ENCODE results near the gene TSPAN9. TPM values are rescaled to one million over a fixed set of nuclear protein-coding genes. Genes with fewer than 3 reads are reported as not detected.

TSPAN9 gene
- total RNA-seq, 4 donors from 2014 or later, result 15.7 to 32.6 (median 26.2) TPM

DNA sequence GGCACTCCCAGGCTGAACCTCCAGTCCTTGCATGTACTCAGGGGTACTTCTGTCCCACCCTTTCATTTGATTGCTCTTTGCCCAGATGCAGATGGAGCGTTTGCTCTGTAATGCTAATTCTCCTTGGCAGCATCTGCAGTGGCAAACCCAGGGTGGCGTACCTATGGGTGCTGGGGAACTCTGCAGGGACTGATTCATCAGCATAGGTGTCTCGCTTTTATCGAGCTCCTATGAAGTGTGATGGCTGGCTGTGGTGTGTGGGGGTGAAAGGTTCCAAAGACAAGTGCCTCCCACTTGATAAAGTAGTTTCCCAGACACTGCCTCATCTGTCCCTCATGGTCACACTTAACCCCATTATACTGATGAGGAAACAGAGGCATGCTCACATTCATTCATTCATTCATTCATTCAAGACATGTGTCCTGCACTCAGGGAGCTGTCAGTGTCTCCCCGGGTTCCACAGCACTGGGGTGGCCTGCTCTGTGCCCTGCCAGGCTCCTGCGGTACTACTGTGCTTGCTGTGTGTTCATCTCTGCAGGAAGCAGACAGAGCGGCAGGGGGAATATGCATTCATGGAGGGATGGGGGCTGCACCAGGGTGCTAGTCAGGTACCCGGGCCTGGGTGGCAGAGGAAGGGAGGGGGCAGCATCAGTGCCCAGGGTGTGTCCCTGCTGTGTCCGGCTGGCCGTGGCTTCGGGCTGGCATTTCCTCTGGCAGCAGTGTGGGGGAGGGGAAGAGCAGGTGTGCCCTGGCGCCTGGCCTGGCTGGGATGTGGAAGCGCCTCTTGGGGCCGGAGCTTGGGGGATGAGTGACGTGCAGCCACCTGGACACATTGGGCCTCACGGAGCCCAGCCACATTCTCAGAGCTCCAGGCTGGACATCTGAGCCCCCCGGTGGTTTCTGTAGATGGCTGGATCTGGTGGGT, 110.9 kb downstream of the TSPAN9 start:
- Histone ChIP-seq H3K4me3 (no peak overlapping the region), H3K9me3 (no peaks in the 10 kb centered on the region), H3K4me1 (peaks cover 0 to 13% (median 4%) of the 10 kb centered on the region in 4 donors), H3K27me3 (no peaks in the 10 kb centered on the region), H3K36me3 (no peaks in the 10 kb centered on the region), H3K27ac (no peak overlapping the region)
- 78 to 90% methylated on average over 17 of the region's 17 CpGs for WGBS, 2 donors
- DNase-seq (ENCODE audit: low spot score in 2 of 2), result no peak
- TF ChIP-seq POLR2A (IDR thresholded peaks at IDR 0.05) (no peak), EP300 (IDR thresholded peaks at IDR 0.05) (no peak)
- TF ChIP-seq, protein P1, sequence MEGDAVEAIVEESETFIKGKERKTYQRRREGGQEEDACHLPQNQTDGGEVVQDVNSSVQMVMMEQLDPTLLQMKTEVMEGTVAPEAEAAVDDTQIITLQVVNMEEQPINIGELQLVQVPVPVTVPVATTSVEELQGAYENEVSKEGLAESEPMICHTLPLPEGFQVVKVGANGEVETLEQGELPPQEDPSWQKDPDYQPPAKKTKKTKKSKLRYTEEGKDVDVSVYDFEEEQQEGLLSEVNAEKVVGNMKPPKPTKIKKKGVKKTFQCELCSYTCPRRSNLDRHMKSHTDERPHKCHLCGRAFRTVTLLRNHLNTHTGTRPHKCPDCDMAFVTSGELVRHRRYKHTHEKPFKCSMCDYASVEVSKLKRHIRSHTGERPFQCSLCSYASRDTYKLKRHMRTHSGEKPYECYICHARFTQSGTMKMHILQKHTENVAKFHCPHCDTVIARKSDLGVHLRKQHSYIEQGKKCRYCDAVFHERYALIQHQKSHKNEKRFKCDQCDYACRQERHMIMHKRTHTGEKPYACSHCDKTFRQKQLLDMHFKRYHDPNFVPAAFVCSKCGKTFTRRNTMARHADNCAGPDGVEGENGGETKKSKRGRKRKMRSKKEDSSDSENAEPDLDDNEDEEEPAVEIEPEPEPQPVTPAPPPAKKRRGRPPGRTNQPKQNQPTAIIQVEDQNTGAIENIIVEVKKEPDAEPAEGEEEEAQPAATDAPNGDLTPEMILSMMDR (IDR thresholded peaks at IDR 0.05), result no peak

DNA sequence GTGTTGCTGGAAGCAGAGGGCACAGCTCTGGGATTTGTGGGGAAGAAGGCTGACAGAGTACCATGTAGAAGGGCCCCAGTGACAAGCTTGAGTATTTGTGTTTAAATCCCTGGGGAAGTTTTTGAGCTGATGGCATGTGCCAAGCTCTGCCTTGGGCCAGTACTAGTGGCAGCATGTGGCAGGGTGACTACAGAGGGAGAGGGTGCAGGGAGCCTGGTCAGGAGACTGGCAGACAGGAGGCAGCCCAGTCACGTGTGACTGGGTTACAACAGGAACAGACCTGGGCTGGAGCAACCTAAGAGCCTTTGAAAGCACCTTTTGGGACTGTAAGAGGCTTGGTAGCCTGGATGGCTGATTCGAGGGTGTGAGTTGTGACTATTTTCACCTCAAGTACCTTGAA, 112.1 kb downstream of the TSPAN9 start:
- Histone ChIP-seq H3K36me3 (no peaks in the 10 kb centered on the region), H3K4me1 (peaks cover 0 to 13% (median 4%) of the 10 kb centered on the region in 4 donors), H3K4me3 (no peak overlapping the region), H3K9me3 (no peaks in the 10 kb centered on the region), H3K27me3 (no peaks in the 10 kb centered on the region), H3K27ac (no peak overlapping the region)
- no peak for TF ChIP-seq EP300 (IDR thresholded peaks at IDR 0.05)
- no peak for TF ChIP-seq POLR2A (IDR thresholded peaks at IDR 0.05)
- TF ChIP-seq, protein P1 (IDR thresholded peaks at IDR 0.05), result no peak
- no peak for DNase-seq (ENCODE audit: low spot score in 2 of 2)
- 35 to 39% methylated on average over 2 of the region's 2 CpGs for WGBS, 2 donors

DNA sequence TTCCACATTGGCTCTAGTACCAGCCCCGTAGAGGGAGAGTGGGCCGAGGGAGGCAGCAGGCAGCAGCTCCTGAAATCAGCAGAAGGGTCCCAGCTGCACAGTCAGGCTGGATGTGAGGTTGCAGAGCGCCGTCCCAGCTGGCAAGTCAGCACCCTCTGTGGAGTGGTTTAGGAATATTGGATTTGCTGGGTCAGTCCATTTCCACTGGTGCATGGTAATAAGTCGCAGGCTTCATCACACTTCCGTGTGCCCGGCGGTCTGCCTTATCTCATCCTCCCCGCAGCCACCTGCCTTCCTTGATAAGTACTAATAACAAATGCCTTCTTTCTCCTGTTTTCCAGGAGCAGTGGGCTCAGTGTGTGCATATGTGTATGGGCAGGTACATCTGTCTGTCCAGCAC, 112.9 kb downstream of the TSPAN9 start:
- Histone ChIP-seq H3K27ac (no peak overlapping the region), H3K9me3 (no peaks in the 10 kb centered on the region), H3K36me3 (no peaks in the 10 kb centered on the region), H3K4me1 (peaks cover 0 to 13% (median 4%) of the 10 kb centered on the region in 4 donors), H3K27me3 (no peaks in the 10 kb centered on the region), H3K4me3 (no peak overlapping the region)
- DNase-seq (ENCODE audit: low spot score in 2 of 2), result no peak
- WGBS, 2 donors, result 64 to 68% methylated on average over 9 of the region's 9 CpGs
- TF ChIP-seq, protein P1 (IDR thresholded peaks at IDR 0.05), result no peak
- TF ChIP-seq EP300 (IDR thresholded peaks at IDR 0.05) (no peak), POLR2A (IDR thresholded peaks at IDR 0.05) (no peak)

DNA sequence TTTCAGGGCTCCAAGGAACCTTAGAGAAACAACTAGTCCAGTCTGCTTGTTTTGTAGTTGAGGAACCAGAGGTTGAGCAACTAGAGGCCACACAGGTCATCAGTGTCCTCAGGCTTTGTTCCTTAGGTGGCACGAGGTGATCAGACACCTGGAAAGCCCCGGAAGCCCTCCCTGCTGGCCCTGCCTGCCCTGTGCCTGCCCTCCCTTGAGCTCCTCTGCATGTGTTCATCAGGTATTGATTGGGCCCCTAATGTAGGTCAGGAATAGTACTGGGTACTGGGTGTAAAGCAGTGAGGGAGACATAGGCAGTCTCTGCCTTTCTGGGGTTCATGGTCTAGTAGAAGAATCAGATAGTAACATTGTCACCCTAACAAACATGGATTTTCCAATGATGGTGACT, 114.3 kb downstream of the TSPAN9 start:
- H3K9me3 ChIP-seq, result no peaks in the 10 kb centered on the region
- no peak overlapping the region for H3K4me3 ChIP-seq
- peaks cover 0 to 16% (median 1%) of the 10 kb centered on the region in 4 donors for H3K4me1 ChIP-seq
- no peak for TF ChIP-seq POLR2A (IDR thresholded peaks at IDR 0.05)
- TF ChIP-seq, protein P1 (IDR thresholded peaks at IDR 0.05), result no peak
- TF ChIP-seq EP300 (IDR thresholded peaks at IDR 0.05), result no peak
- no peak for DNase-seq (ENCODE audit: low spot score in 2 of 2)
- H3K27ac ChIP-seq, result no peak overlapping the region
- no peaks in the 10 kb centered on the region for H3K27me3 ChIP-seq
- WGBS, 2 donors, result 87 to 95% methylated on average over 2 of the region's 2 CpGs
- no peaks in the 10 kb centered on the region for H3K36me3 ChIP-seq

DNA sequence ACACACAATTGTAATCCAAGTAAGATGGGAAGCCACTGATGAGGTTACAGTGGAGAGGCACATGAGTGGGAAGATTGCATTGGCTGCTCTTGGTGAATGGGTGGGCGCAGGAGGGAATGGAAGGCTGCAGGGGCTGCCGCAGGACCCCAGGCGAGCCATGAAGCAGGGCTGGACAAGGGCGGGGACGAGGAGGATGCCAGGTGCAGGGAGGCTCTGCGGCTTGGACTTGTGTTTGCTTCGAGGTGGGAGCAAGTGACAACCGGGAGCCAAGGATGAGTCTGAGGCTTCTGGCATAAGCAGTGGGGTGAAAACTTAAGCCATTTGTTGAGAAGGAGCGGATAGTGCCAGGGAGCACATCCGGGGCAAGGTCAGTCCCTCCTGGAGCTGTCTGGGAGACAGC, 115.0 kb downstream of the TSPAN9 start:
- no peaks in the 10 kb centered on the region for H3K27me3 ChIP-seq
- H3K4me1 ChIP-seq, result peaks cover 0 to 16% (median 0%) of the 10 kb centered on the region in 4 donors
- H3K4me3 ChIP-seq, result no peak overlapping the region
- H3K27ac ChIP-seq, result no peak overlapping the region
- H3K9me3 ChIP-seq, result no peaks in the 10 kb centered on the region
- WGBS, 2 donors, result 95 to 97% methylated on average over 10 of the region's 10 CpGs
- TF ChIP-seq, protein P1 (IDR thresholded peaks at IDR 0.05), result no peak
- TF ChIP-seq EP300 (IDR thresholded peaks at IDR 0.05) (no peak), POLR2A (IDR thresholded peaks at IDR 0.05) (no peak)
- H3K36me3 ChIP-seq, result no peaks in the 10 kb centered on the region
- DNase-seq (ENCODE audit: low spot score in 2 of 2), result no peak

Data from tibial nerve (tissue), 4 donors.